Brain pericyte (primary cell): ENCODE data around the gene CDC6.

ENCODE experiments used
- DNase-seq: peaks from one replicate; pipeline ENCODE4 v3.0.0-alpha.2; 2012; ENCODE audit warnings: low read depth, low spot score

Gene CDC6

GRCh38 chr17:40340327-40340726 is 52.6 kb downstream of the CDC6 start:
- DNase-seq: no peak

DNA sequence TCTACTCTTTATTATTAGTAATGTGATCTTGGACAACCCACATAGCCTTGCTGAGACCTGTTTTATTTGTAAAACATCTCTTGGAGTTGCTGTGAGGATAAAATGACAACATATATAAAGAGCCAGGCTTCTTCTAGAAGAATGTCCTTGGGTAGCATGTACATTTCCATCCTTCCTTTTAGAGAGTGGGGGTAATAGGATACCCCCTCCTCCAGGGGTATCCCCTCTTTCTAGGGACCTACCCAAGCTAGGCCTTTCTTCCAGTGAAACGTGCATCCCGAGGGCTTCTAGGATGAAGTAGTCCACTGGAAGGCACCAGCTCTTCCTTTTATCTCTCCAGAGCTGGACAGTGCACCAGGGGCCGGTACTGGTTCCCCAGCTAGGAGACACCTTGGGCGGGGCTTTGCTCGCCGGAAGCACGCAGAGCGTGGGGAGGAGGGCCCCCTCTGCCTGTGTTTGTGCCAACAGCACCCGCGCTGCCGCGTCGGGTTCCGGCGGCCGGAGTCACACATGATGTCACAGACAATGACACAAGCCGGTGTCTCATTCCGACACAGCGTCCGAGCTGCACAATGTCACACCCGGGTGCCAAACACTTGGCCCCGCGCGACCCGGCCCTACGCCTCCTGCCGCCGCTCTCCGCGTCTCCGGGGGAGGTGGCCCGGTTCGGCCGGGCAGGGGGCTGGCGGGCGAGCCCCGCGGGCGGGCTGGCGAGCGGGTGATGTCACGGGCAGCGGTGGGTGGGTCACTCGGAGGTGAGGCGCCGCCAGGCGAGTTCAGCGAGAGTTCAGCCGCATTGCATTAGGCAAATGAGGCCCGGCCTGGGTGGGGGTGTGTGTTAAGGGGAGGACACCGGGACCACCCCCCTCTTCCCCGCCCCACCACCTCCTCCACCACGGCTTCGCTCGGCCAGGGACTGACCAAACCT is 53.5 kb downstream of the CDC6 start:
- DNase-seq: no peak

- DNase-seq: no peak
These were observed 54.3 kb downstream of the CDC6 start for GRCh38 chr17:40341808-40342503.

GRCh38 chr17:40342504-40343218 is 55.0 kb downstream of the CDC6 start:
- no peak for DNase-seq

- no peak for DNase-seq
These were observed 55.8 kb downstream of the CDC6 start for GRCh38 chr17:40343219-40344119.

GRCh38 chr17:40344421-40345160 is 56.9 kb downstream of the CDC6 start:
- DNase-seq: no peak

GRCh38 chr17:40345161-40345993 is 57.7 kb downstream of the CDC6 start:
- no peak for DNase-seq

GRCh38 chr17:40345994-40346764 is 58.5 kb downstream of the CDC6 start:
- no peak for DNase-seq

- DNase-seq: no peak
These were observed 59.1 kb downstream of the CDC6 start for GRCh38 chr17:40346765-40347158.

GRCh38 chr17:40347319-40348135 is 59.8 kb downstream of the CDC6 start:
- DNase-seq: no peak

DNA sequence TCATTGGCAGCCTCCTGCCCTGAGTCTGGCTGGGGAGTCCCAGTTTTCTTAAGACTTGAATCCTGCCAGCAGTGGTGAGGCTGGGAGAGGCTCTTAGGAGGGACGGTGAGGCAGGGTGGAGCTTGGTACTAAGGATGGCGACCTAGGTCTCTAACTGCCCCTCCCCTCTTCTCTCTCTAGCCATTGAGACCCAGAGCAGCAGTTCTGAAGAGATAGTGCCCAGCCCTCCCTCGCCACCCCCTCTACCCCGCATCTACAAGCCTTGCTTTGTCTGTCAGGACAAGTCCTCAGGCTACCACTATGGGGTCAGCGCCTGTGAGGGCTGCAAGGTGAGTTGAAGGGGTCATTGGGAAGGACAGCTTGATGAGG is 60.4 kb downstream of the CDC6 start:
- DNase-seq: no peak

GRCh38 chr17:40348562-40349476 is 61.1 kb downstream of the CDC6 start:
- DNase-seq: no peak

DNA sequence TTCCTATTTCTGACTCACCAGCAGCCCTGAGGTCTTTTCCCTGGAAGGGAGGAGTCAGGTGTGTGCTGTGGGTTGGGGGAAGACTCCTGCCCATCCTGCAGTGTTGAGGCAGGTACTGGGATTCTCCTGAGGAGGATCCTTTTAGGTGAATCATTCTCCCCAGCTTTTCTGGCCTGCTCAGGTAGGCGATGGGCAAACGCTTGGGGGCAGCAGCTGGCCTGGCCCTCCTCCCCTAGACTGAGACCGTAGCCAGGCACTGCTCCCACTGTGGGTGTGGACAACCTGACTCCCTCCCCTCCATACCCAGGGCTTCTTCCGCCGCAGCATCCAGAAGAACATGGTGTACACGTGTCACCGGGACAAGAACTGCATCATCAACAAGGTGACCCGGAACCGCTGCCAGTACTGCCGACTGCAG is 61.8 kb downstream of the CDC6 start:
- no peak for DNase-seq

GRCh38 chr17:40349895-40350688 is 62.4 kb downstream of the CDC6 start:
- no peak for DNase-seq

DNA sequence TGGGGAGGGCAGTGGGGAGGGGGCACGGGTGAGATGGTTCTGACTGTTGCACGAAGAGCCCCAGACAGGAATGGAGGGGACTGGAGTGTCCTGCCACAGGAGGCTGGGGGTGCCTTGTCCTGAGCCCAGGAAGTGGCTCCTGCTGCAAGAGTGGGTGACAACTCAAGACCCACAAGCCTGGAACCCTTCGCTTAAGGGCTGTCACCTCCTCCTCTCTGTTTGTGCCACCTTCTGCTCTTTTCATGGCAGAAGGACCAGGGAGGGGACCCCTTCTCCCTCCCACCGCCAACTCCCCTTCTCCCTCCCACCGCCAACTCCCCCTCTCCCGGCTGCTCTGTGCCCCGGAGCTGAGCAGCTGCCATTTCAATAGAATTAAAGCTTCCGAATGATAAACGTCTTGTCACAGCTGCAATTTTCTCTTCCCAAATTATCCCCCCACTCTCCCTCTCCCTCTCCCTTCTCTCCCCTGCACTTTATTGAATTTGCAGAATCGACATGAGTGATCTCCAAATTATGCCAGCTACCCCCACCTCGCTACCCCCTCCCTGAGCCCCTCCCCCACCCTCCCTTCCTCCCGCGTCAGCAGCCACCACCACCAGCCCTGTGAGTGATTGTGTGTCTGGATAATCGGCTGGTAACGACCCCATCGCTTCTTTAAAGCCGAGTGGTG is 63.1 kb downstream of the CDC6 start:
- DNase-seq: no peak
